CD4-positive, alpha-beta T cell treated with Interleukin-15 for 1 hour (primary cell): Measurements from ENCODE around the gene CD6.
"Not testable (repeated sequence)": the region's sequence is repeated elsewhere in the genome, so short reads cannot be mapped to it uniquely, and the experiment has no call there.

ENCODE experiments used
- DNase-seq: peaks from one replicate; pipeline ENCODE4 v3.0.0-alpha.2; 2020

The CD6 gene

DNA sequence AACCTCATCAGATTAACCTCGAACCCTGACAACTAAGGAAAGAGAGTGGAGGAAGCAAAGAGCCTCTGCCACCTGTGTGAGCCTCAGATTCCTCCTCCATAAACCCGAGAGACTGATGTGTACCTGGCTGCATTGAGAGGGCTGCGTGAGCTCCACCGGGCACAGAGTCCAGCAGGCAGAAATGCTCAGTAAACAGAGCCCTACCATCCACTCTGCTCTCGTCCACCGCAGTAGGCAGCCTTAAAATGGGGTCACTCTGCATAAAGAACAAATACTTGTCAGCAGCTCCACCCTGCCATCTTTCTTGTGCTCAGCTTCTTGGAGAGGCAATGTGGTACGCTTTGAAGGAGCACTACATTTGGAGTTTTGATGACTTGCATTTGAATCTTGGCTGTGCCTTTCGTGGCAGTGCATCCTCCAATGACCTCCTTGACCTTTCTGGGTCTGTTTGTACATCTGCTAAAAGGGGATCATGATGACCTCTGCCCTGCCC, 87.8 kb downstream of the CD6 start:
- DNase-seq = no peak

DNA sequence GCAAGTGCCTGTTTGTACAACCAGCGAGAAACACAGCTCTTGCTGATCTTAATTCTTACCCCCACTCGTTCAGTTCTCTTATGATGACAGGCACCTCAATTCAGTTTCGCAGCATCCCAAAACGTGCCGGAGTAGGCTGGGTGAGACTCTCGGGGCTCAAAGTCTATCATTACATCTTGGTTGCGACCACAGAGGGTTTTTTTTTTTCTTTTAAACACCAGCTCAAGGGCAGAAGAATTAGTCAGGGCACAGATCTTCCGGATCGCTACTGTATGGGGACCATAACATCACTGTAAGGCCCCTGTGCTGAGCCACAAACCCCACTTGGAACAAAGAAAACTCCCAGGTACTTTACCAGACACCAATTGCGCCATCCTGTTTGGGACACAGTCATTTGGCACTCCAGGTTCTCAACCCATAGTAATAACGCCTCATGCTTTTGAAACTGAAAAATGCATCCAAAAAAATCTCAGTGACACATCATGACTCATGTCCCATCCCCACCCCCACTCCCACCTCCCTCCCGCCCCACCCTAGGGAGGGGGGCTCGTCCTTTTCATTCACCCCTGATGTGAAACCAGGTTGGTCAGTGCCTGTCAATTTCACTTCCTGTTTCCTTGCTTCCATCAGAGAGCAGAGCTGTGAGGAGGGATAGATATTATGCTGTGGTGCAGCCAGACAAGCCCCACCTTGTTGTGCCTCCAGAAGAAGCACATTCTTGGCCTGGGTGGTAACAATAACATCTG, 89.8 kb downstream of the CD6 start:
- DNase-seq = peak; percentile 87

GRCh38 chr11:61062181-61062930, 90.9 kb downstream of the CD6 start:
- no peak for DNase-seq

GRCh38 chr11:61065236-61065635, 93.8 kb downstream of the CD6 start:
- DNase-seq = not testable (repeated sequence)

GRCh38 chr11:61065955-61066638, 94.6 kb downstream of the CD6 start:
- no peak for DNase-seq

DNA sequence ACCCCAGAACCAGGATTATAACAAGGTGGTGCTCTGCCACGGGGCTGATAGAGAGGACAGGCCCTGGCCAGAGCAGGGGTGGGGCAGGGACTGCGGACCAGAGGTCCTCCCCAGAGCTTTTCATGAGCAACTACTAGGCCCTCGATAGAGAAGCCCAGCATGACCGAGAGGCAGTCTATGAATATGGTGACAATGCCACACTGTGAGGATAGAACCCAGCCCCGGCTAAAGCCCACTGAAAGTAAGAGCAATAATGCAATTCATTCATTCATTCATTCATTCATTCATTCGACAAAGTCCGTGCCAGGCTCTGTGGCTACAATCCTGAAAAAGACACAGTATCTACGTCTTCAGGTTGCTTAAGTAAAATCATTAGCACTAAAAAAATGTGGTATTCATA, 95.2 kb downstream of the CD6 start:
- DNase-seq = no peak

DNA sequence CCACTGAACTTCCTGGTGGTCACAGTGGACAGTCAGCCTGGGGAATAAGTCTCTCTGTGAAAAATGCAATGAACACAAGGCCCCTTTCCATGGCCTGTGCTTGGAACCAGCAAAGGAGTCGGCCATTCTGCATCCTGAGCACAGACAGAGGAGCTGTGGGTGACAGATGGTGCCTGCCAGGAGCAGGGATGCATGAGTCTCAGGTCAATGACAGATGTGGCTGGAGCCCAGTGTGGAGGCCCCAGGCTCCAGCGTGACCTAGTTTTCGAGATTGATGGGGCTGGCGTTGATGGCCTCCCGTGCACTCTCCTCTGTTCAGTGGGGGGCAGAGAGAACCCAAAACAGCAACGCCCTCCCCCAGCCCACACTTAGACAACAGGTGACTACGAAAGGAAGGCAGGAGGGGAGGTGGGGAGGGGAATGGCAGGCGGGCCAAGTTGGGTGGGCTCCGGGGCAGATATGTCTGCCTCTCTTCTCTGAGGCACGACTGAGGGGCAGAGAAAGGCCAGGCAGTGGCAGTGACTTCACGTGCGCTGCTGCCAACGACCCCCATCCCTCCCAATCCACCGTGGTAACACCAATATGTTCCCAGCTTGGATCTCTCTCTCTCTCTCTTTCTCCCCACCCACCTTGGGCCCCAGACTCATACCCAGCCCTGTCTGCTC, 96.4 kb downstream of the CD6 start:
- no peak for DNase-seq

DNA sequence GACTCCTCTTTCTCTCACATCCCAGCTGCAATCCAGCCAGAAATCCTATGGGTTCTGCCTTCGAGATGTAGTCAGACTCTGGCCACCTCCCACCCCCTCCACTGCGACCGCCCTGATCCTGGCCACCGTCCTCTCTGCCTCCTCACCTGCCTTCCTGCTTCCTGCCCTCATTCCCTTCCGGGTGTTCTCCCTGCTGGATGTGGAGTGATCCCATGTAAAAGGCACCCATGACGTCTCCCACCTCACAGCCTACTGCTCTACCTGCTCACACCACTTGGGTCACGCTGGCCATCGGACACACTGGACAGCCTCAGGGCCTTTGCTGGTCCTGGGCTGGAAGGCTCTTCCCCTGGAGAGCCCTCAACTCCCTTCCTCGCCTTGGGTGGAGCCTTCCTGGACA, 97.1 kb downstream of the CD6 start:
- DNase-seq = no peak

DNA sequence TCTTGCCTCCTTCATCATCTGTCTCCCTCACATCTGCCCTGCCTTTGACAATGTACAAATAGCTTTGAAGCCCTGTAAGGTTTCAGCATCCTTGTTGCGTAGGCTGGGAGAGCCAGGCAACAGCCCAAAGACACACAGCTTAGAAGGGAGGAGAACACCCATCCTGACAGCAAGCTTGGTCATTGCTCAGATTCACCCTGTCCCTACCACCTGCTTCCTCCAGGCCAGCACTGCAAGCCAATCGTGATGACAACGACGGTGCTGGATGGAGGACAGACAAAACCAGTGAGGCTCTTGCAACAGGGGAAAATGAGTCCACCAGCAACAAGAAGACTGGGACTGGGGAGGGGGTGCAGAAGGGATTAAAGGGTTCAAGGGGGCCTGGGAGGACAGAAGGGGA, 97.9 kb downstream of the CD6 start:
- DNase-seq = no peak
